HG03159 (cell line): ENCODE data around the gene COA6.
"Not testable (repeated sequence)": the region's sequence is repeated elsewhere in the genome, so short reads cannot be mapped to it uniquely, and the experiment has no call there.

Experiments
- ATAC-seq: cut with Tn5 transposase; IDR thresholded peaks from one replicate; pipeline ENCODE4 v1.9.1; 2021; ENCODE audit warnings: mild to moderate bottlenecking, moderate library complexity; ENCODE audit not compliant: unreplicated experiment

COA6 gene

GRCh38 chr1:234369033-234369430 is 4.2 kb upstream of the COA6 start:
- ATAC-seq = no peak

DNA sequence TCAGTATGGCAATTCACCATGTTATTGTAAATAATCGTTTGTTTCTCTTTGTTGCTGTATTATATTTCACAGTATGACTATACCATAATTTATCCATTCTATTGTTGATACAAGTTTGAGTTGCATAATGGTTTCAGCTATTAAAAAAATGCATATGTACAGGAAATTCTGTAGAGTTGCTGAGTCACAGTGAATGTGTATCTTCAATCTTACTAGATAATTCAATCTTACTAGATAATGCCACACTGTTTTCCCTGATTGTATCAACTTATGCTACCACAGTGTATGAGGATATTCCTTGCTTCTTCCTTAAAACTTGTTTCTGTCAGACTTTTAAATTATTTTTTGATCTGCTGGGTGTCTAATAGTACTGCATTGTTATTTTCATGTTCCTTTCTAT is 3.5 kb upstream of the COA6 start:
- ATAC-seq = no peak

- no peak for ATAC-seq
Observed at GRCh38 chr1:234371414-234371813, 1.8 kb upstream of the COA6 start.

DNA sequence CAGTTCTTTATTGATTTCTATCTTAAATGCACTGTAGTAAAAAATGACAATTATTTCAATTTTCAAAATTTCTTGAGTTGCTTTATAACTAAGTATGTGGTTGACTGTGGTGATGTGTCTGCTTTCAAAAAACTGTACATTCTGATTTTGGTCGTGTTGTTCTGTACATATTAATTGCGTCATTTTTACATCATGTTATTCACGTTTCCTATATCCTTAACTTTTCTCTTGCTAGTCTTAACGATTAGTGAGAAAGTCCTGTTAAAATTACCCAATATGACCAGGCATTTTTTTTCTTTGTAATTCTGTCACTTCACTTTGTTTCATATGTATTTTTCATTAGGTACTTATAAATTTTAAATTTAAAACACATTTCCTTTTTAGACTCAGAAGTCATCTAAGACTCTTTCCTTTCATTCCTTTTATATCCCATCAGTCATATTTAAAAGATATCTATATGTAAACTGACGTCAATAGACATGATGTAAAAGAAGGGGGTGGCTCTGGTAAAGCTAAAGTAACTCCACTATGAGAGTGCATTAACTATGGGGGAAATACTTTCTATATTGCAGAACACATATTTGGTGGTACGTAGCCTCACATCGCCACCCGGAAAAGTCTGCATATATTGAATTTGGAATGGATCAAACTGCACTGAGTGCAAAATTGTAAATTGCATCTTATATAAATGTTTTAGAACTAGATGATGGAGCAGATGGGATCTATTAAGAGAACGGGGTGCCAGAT is 1.1 kb upstream of the COA6 start:
- ATAC-seq = no peak

- no peak for ATAC-seq
Observed at GRCh38 chr1:234373959-234374254, 651 bp downstream of the COA6 start.

GRCh38 chr1:234375672-234376071 is 2.4 kb downstream of the COA6 start:
- ATAC-seq = no peak

DNA sequence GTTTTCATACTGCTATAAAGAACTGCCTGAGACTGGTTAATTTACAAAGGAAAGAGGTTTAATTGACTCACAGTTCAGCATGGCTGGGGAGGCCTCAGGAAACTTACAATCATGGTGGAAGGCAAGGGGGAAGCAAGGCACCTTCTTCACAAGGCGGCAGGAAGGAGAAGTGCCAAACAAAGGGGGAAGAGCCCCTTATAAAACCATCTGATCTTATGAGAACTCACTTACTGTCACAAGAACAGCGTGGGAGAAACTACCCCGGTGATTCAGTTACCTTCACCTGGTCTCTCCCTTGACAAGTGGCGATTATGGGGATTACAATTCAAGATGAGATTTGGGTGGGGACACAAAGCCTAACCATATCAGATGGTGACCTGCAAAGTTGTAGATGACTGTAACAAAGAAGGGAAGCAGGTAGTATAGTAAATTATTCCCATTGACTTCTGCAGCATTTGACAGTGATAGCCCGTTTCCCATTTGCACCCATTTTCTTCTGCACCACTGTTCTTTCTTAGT is 6.4 kb downstream of the COA6 start:
- ATAC-seq = not testable (repeated sequence)

DNA sequence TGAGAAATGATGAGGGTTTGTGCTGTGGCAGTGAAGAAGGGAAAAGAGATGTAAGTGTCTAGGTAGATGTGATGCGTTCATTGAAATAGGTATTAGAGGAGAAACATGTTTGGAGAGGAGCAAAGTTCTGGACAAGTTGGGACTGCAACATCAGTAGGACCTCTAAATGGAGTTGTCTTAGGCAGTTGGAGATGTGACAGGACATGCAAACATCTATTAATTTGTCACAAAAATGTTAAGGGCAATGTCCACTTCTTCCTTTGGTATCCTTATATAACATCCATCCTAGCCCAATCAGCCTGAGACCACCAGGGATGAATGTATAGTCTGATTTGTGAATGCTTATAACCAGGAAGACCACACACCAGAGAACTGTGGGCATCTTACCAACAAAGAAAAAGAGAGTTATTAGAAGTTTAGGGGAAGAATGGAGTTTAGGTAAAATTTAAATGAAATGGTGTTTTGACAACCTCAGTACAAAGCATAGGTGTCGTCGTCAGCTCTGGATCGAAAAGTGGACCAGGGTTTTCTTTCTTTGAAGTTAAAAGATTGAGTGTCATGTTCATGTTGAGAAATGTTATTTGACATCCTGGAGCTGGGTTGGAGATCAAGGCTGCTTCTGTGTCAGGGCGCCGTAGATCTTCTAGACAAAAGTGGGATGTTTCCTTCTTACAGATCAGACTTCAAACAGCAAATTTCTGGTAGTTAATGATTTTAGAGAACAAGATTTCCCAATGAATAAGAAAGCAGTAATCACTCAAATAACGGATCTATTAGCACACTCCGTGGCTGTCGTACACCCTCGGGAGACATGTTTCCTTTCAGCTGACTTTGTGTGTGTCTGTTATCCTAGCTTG is 8.7 kb downstream of the COA6 start:
- ATAC-seq = no peak

DNA sequence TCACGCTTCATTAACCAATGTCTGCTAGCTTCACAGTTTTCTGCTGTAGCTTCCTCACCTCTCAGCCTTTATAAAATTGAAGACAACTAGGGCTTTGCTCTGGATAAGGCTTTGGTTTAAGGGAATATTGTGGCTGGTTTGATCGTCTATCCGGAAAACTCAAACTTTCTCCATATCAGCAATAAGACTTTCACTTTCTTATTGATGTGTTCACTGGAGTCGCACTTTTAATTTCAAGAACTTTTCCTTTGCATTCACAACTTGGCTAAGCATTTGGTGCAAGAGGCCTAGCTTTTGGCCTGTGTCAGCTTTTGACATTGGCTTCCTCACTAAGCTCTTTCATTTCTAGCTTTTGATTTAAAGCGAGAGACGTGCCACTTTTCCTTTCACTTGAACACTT is 12.9 kb downstream of the COA6 start:
- ATAC-seq = no peak

GRCh38 chr1:234388094-234388493 is 14.8 kb downstream of the COA6 start:
- ATAC-seq = no peak

- no peak for ATAC-seq
Observed at GRCh38 chr1:234393190-234393589, 19.9 kb downstream of the COA6 start.

DNA sequence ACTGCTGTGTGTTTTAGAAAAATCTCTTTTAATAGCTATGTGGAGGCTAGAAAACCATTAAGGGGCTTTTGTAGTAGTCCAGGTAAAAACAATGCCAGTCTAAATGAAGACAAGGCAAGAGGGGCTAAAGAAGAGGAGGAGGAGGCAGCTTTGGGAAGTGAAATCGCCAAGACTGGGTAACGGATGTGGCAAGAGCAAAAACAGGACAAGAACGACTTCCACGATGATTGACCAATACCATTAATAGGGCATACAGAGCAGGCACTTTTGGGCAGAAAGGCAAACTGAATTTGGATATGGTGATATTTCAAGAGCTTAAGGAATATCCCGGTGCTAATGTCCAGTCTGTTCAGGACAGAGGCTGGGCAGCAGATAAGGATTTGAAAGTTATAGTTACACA is 22.0 kb downstream of the COA6 start:
- no peak for ATAC-seq

GRCh38 chr1:234396092-234396491 is 22.8 kb downstream of the COA6 start:
- ATAC-seq = no peak

DNA sequence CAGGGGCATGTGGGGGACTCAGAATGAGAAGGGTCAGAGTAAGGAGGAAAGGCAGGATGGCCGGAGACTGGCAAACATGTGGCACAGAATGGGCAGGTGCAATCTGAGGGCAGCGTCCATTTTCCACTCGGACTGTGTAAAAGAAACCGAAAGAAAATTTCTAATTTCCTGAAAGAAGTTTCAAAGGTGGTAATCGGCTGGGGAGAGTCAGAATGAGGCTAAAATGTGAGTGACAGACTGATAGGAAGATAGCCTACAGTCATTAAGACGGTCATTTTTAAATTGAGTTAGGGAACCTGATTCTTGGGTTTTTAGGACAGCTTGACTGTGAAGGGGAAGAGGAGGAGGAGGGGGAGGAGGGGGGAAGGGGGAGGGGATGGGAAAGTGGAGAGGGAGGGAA is 23.6 kb downstream of the COA6 start:
- ATAC-seq = no peak

GRCh38 chr1:234397732-234398131 is 24.5 kb downstream of the COA6 start:
- ATAC-seq = no peak

DNA sequence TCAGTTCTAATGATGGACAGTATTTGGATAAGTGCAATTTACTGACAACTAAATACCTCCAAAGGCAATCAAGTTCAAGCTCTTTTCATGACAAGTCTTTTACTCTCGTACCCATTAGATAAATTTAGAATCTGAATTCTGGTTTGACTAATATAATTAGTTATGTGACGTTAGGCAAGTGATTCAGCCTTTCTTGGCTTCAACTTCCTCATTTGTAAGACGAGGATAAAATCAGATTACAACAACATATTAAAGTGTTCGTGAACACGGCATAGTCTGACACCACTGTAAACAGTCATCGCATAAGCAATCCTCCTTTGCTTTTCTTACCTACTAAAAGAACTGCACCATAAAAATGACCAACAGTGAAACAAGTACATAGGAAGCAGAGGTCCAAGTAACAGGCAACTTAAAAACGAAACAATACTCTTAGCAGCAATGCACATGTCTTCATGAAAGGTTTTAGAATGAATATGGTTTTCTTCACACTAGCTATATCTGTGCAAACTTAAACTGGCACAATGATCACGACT is 25.7 kb downstream of the COA6 start:
- ATAC-seq = peak; percentile 56

- not testable (repeated sequence) for ATAC-seq
Observed at GRCh38 chr1:234399515-234399914, 26.3 kb downstream of the COA6 start.

GRCh38 chr1:234400773-234401172 is 27.5 kb downstream of the COA6 start:
- peak; percentile 56 for ATAC-seq

- ATAC-seq = no peak
Observed at GRCh38 chr1:234401658-234402057, 28.4 kb downstream of the COA6 start.

DNA sequence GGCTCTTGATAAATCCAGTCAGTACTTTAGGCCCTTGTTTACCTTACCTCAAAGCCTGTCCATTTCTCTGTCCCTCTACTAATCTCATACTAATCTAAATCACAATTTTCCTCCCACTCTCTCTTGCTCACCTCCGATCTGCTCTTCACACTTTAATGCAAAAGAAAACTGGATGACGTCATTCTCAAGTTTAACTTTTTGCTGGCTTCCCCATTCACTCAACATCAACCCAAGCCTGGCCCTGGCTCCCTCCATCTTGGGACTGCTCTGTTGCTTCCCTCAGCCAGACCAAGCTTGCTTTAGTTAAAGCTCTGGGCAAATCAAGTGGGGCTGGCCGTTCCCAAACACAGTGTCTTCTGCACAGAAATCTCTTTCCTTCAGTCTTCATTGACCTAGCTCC is 29.7 kb downstream of the COA6 start:
- ATAC-seq = no peak

DNA sequence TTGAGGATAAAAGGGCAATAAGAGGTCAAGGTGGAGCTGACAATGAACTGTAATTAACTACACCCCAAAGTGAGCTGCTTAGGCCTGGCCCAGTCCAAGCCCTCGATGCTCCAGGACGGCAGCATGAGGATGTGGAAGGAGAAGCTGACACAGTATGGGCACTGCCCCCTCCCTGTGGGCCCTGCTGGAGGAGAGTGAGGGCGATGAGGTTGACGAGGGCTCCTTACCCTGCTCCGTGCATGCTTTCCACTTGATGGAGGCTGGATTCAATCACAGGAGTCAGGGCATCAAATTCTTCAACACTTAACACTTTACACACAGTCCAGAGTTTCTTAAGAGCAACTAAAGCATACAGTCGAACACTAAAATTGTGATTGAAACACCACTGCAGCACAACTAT is 32.4 kb downstream of the COA6 start:
- no peak for ATAC-seq

DNA sequence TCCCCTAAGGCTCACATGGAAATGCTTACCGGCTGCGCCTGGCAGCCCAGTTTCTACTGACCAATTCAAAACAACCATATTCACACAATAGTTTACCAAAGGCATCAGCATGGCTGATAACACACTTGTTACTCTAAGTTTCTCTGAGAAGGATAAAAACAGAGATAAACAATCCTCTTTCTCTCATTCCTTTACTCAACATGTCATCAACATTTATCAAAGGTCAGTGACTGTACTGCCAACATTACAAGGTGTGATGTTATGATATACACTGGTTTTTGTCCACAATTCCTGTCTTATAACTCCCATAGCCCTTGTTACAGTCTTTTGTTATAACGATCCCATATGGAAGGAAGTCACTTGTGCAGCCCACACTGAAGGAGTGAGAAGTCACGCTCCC is 33.6 kb downstream of the COA6 start:
- no peak for ATAC-seq
